NCI-H146 (cell line): ENCODE results near the gene ZNF506.
A peak's percentile ranks its signal among the peaks of the same experiment; 100 is the strongest.
"Not testable (repeated sequence)": the region's sequence is repeated elsewhere in the genome, so short reads cannot be mapped to it uniquely, and the experiment has no call there.

Source experiments
- DNase-seq: peaks from one replicate; lab custom pipeline; 2025; lab: John Stamatoyannopoulos, UW

Gene ZNF506

DNA sequence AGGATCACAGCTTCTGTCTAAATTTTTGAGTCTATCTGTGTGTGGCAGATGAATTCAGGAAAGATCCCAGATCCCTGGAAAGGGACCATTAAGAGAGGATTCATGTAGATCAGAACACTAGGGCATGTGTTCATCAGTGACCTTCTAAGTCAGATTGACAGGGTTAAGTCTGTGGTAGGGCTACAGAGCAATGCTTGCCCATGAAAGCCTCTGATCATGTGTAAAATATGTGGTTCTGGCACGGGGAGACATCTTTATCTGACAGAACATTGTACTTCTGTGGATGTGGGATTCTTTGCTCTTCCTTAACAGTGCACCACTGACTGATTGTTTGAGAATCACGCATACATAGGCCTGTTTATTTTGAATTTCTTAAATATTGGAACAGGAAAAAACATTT is 42.9 kb downstream of the ZNF506 start:
- DNase-seq: no peak

DNA sequence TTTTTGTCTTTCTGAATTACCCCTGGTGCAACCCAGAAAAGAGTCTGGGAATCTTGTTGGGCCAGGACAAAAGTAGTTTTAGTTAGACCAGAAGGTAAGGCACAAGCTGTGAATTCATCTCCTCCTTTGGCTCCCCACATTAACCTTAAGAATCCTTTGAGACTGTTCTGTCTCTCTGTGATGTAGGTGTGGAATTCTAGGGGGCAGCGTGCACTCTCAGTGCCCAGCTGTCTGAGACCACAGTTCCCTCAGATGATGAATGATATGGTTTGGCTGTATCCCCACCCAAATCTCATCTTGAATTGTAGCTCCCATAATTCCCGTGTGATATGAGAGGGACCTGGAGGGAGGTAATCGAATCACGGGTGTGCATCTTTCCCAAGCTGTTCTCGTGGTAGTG is 43.9 kb downstream of the ZNF506 start:
- DNase-seq: no peak

DNA sequence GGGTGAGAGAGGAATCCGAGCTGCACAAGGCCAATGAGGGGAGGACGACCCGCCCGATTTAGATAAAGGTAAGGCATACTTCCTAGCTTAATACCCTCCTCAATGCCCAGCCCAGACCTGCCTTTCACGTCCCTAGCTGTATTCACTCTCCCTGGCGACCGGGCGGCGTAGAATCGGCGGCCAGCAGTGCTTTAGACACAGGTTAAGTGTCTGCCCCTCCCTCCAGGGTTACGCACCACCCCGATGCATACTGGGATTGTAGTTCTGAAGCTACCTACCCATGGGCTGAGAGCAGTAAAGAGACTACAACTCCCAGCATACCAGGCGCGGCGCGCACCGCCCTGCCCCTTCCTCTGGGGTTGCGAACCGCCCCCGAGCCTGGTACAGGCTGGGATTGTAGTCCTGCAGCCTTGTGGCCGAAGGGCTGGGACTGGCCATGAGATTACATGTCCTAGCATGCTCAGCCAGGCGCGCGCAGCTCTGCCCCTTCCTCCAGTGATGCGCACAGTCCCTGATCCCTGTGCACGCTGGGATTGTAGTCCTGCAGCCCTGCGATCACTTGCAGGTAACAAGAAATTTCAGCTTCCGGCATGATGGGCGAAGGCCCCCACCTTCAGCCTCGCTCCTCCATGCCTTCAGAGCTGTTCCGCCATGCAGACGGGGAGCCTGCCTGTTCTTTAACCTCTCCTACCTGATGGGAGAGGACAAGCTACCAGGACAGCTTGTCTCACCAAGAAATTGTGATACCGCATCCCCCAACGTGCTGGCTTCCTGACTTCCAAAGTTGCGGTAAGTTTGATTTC is 45.1 kb downstream of the ZNF506 start:
- DNase-seq: peak; percentile 100

DNA sequence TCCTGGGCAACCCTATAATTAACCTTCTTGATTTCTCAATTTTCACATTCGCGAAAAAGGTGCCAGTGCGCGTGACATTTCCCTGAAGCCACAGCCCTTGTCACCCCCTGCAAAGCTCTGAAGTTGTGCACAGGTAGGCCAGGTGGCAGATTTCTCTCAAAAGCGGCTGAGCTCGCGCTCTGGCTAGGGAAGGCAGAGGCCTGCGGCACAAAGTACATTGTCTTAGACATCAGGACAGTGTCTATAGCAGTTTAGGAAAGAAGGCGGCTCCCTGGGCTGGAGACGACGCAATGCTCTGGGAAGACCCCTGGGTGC is 45.7 kb downstream of the ZNF506 start:
- peak; percentile 75 for DNase-seq

DNA sequence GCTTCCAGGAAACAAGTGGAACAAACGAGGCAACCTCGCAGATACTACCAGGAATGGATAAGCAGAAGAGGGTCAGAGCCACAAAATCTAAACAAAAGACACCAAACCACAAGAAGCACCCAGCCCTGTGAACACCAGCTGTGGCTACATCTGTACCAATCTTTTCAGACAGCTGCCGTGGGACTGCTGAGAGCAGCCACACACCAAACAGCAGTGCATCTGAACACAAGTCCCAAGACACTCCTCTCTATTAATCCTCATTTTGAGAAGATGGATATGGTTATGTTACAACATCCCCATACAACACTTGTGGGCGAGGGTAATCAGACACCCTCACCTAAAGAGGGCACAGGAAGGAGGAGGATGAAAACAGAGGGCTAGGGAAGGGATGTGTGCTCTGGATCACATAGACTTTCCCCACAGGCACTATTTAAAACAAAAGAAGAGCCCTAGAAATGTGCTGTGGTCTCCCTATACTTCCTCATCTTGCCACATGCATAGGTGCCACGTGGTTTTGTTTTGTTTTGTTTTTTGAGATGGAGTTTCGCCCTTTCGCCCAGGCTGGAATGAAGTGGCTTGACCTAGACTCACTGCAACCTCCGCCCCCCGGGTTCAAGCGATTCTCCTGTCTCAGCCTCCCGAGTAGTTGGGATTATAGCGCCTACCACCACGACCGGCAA is 47.1 kb downstream of the ZNF506 start:
- DNase-seq: peak; percentile 44

DNA sequence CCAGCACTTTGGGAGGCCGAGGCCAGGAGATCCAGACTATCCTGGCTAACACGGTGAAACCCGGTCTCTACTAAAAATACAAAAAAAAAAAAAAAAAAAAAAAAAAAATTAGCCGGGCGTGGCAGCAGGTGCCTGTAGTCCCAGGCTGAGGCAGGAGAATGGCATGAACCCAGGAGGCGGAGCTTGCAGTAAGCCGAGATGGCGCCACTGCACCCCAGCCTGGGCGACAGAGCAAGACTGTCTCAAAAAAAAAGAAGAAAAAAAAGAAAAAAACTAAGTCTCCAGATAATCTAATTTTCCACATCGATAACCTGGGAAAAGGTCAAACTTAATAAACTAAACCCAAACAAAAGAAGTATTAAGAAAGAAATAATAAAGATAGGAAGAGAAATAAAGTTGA is 49.6 kb downstream of the ZNF506 start:
- DNase-seq: peak; percentile 67

DNA sequence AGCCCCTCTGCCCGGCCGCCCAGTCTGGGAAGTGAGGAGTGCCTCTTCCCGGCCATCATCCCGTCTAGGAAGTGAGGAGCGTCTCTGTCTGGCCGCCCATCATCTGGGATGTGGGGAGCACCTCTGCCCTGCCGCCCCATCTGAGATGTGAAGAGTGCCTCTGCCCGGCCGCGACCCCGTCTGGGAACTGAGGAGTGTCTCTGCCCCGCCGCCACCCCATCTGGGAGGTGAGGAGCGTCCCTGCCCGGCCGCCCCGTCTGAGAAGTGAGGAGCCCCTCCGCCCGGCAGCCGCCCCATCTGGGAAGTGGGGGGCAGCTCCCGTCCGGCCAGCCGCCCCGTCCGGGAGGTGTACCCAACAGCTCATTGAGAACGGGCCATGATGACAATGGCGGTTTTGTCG is 51.6 kb downstream of the ZNF506 start:
- DNase-seq: not testable (repeated sequence)

DNA sequence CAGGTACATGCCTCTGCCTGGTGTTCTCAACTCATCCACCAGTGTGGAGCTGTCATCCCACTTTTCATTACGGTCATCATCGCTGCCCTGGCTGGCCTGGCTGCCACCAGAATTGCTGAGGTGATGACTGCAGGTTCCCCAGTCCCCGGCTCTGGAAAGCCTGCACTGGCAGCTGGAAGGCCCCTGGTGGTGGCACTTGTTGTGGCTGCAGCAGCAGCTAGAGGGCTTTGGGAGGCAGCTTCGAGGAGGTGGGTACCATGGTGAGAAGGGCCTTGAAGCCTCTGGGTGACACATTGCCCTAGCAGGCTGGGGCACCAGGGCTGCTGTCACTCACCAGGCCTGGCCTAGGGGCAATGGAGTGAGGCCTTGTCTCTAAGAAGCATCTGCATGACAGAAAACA is 63.4 kb downstream of the ZNF506 start:
- no peak for DNase-seq

DNA sequence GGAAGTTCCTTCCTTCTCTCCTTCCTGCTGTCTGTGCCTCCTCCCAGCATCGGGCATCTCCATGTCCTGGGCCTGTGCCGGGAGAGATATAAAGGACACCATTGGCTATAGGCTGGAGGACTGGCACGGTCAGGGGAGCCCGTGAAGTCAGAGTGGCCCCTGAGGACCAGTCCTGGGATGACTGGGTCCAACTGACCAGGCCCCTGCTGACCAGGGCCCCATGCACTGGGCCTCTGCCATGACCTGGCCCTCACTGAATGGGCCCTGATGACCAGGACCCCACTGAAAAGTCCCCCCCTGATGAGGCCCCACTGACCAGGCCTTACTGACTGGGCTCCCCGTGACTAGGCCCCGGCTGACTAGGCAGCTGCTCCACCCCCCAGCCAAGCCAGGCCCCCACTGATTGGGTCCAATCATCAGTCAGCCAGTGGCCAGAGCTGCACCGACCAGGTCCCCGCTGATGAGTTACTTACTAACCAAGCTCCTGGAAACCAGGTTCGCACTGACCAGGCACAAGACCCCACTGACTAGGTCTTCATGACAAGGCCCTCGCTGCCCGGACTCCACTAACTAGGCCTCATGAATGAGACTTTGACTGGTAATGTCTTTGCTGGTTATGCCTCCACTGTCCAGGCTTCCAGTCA is 68.7 kb downstream of the ZNF506 start:
- DNase-seq: no peak

DNA sequence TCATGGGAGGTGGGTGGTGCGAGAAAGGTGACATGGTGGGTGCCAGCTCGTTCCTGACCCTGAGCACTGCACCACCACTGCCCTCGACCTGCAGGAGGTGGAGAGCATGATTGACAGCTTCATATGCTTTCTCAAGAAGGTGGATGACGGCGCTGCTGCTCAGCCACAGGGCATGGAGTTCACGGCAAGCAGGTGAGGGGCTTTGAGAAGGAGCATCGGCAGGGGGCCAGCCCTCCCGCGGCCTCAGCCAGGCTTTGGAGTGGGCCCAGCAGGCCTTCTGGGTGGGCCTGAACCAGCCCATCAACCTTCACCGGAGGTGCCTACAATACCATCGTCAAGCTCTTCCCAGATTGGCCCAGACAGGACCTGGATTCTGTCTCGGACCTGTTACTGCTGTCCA is 69.7 kb downstream of the ZNF506 start:
- no peak for DNase-seq

DNA sequence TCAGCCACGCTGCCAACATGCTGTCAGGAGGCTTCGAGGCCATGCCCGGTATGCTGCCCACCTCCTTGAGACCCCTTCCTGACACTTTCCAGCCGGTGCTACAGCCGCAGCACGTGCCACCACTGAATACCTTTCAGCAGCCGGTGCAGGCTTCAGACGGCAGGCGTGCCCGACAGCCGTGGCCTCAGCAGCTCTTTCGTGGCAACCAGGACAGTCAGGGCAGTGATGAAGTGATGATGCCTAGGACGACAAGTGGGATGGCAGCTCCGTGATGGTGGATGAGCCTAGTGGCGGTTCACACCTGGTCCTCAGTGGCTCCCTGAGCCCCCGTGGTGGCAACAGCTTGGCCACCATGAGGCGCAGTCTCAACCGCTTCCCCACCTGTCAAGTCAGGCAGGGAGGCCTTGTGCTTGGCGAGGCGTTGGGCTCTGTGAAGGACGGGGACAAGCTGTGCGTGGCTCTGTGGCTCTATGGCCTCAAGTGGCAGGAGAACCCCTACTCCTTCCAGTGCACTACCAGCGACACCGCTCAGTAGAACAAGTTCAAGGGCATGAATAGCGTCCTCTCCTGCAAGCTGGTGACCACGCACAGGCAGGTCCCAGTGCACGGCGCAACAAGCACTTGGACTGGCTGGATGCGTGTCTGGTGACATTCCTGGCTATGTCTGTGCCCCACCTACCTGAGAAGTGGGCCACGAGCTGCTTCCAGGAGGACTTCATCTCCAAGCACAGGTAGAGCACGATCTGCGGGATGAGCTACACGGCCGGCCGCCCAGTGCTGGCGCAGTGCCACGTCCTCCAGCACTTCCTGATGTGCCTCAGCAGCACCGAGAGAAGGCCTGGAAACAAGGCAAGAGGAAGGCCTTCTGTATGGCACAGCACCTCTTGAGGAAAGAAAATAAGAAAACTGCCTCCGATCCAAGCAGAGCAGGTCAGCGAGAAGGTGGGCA is 70.4 kb downstream of the ZNF506 start:
- no peak for DNase-seq

DNA sequence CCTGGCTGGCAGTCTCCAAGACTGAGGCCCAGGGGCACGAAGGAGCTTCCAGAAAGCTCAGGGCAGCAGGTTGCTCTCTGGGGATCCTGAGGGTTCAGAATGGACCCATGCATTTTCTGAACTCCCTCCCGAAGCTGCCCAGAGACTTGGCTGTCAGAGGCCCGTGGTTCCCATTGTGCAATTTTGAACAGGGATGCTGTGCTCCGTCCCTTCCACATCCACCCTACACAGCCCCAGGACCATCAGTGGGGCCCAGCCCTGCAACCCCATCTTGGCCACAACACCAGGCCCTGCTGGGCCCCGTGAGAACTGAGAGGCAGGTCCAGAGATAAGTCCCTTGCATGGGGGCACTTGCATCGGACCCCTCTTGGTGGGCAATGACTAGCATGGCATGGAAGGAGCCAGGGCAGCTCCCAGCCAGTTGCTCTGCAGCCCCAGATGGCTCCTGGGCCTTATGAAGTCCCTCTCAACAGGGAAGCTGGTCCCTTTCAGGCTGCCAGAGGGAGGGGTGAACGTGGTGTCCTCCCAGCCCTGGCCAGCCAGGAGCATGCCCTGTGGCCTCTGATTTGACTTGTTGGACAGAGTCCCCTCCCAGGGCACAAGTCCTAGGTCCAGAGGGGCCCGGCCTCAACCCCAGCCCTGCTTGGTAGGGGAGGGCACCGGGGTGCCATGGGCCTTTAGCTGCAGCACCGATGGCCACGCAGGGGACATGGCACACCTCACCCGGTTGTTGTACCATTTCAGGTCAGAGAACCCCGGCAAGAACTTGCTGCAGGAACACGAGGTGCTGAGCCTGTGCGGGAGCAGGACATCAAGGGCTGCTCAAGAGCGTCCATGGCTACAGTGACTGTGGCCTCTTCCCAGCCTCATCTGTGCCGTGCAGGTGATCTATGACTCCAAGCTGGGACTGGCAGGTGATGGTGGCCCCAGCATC is 71.4 kb downstream of the ZNF506 start:
- DNase-seq: no peak

DNA sequence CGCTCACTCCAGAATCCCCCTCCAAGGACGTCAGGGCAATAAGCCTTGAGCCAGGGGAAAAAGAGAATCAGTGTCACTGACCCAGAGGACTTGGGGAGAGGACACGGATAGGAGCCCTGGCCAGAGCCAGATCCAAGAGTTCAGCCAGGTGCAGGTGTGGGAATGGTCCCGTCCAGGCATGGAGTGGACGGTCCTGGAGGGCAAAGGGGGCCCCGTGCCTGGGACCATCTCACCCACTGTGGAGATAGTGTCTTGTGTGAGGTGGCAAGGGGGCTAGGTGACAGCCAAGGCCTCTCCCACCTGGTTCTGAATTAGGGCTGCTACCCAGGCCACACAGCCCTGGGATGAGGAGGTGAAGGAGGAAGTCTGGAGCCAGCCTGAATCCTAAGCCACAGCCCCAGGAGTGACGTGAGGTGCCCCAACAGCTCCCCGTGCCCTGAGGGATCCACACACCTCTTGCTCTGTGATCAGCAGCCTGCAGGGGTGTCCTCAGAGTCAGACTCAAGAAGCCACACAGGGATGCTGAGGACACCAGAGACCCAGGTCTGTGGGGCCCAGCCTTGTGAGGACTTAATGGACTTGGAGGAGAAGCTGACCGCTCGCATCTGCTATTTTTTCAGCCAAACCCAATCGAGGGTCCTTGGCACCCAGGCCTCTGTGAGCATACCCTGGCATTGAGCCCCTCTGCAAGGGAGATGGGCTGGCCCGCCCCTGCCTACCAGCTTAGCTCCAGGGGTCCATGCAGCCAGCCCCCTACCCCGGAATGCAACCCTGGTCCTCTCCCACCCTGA is 72.2 kb downstream of the ZNF506 start:
- no peak for DNase-seq

DNA sequence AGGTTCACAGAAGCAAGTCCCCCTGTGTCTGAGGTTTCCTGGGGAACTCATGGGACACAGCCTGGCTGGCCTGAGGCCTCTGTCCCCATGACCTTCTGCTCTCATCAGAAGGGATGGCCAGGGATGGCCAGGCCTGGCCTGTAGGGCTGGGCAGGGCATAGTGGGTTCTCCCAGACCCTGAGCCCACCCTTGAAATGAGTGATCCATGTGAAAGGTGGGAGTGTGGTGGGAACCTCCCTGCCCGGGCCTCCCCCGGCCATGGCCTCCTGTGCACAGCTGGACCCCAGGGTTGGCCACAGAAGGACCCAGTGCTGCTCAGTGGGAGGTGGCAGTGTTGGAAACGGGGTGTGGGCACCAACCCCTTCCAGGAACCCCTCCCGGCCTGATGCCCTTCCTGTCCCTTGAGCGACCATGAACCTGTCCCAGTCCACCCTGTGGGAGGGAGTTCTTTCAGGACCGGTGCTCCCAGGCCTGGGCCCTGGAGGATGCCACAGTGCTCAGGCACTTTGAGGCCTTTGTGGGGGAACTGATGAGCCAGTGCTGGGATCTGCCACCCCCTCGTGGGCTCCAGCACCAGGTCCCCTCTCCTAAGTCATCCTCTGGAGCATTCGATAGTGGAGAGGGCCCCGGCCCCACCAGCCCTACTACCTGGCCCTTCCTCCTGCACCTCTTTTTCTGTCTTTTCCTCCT is 73.2 kb downstream of the ZNF506 start:
- no peak for DNase-seq

DNA sequence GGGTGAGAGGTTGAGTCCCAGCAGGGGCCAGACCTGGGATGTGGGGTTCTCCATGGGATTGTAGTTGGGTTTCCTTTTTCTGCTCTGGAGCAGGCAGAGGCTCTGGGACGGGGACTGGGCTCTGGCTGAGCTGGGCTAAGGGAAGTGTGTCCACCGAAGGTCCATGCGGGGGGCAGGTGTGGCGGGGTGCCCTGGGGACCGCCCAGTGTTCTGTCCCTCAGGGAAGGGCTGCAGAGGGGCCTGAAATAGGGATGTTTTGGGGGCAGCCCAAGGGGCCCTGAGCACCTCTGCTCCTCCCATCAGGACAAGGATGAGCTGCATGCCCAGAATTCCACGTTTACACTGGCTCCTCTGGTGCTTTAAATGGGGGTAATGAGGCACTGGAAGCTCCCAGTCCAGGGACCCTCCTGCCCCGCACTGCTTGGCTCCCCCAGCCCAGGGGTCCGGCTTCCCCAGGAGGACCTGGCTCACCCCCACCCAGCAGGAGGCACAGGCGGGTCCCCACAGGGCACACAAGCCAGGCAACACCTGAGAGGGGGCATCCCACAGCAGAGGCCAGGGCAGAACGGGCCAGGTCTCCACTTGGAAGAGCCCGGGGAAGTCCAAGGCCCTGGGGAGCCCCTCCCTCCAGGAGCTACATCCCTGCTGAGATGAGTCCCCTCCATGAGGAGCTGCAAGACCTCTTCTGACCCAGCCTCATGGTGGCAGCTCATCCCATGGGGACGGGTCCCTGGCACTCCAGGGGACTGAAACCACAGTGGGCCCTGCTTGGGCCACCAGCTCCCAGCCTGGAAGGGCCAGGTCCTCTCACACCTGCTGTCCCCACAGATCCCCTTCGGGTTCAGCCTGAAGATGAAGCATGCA is 74.0 kb downstream of the ZNF506 start:
- no peak for DNase-seq

DNA sequence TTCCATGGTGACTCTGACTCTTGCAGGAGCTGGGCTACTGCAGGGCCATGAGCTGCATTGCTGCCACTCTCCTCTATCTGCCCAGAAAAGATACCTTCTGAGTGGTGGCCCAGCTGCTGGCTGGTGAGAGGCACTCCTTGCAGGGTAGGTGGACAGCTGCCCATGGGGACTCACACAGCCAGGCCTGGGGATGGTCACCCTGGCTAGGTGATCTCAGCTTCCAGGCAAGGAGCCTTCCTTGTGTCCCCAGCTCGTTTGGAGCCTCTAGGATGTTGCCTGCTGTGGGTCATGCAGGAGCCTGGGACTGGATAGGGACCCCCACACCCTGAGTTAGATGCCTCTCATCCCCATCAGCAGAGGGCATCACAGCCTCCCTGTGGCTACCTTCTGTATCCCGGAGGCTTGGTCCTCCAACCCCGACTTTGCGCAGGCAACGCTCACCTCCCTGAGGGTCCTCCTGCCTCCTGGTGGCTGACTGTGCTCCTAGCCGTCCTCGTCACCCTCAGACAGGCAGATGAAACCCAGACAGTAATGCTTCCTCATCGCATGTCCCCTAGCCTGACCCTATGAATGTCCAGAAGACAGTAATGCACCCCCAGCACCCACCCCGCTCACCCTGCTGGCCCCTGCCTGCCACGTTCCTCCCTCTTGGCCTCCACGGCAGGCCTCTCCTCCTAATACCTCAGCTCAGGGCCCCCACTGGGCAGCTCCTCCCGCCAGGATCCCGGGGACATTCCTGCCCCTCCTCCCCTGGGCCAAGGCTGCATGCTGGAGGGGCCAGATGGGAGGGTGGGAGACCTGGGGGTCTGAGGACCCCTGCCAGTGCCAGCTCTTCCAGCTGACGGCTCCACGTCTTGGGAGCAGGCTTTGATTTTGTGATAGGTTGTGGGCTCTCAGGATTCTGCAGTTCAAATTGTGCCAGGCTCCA is 75.0 kb downstream of the ZNF506 start:
- no peak for DNase-seq

DNA sequence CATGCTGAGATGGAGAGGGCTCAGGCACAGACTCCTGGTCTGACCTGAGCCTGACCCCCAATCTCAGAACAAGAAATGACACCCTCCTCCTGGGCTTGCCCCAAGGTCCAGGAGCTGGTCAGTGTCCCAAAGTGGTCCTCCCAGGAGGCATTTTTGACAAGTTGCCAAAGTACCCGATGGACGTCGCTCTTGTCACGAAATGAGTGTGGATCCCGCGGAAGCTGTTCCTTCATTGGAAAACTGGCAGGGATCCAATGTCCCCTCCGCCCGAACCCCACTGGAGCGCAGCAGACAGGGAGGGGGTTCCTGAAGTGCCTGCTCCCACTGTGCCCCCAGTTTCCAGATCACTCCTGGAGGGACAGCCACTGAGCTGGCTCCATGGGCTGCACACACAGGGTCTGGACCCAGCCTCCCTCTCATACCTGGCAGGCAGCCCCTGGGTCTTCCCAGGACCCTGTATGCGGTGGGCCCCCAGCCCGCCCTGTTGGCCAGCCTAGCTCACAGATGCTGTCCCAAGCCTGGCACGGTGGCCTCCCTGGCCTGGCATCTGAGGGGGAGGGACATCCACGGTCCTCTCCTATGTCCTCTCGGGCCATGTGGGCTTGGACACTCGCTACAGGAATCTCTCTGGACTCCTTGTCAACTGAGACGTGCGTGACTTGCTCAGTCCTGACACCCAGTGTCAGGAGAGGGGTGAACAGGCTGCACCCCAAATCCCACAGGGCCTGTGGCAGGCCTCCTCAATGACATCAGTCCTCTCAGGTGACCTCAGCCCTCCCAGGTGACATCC is 75.9 kb downstream of the ZNF506 start:
- DNase-seq: no peak
